Non-pigmented ciliary epithelial cell (primary cell): ENCODE results near the gene IQGAP3.

ENCODE experiments used
- DNase-seq: peaks from one replicate; pipeline ENCODE4 v3.0.0-alpha.2; 2010; ENCODE audit warnings: low read depth

IQGAP3 gene

DNA sequence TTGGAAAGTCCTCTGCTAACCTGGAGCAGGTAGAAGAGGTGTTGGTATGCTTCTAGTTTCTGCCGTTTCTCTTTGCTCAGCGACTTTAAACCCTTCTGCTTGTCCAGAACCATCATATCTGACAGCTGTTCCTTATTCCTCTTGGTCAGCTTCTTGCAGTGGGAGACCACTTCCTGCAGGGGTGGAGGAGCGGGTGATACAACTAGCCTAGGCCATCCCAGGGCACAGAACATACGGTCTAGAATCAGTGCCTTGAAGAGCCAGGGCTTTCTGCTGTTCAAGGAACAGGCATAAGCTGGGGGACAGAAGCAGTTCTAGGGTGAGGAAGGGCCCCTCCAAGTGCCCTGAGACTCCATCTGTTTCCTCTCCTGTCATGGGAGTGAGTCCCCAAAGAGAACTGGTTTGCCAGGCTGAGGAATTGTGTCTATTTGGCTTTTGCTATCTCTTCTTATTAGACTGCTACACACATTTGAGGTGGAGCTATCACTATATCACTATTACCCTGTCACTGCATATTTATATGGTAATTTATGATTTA is 32.5 kb downstream of the IQGAP3 start:
- DNase-seq = no peak

DNA sequence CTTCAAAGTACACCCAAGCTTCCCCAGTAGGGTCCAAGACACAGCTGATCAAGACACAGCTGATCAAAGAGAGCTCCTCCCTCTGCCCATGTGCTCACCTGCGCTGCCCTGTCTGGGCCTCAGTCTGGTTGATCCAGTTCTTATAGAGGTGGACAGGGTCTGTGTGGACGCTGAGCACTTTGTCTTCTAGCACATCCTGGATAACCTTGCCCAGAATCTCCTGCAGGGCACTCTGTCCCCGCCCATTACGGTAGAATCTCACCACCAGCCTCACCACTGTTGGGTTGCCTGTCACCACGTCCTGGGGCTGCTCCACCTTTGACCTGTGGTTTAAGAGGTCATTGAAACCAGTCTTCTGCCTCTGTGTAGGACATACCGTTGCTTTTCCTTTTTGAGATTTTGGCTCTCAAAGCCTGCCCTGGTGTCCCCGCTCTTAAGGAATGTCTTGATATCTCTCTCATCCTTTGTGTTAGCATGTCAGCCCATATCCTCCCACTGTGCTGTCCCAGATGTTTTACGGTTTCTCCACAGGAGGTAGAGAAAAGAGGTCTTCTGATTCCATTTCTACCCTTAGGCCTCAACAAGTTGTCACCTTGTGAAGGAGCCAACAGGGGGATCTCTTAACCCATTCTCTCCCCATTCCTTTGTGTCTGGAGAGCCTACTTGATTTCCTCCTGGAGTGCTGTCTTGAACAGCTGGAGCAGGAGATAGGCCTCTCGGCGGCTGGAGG is 33.5 kb downstream of the IQGAP3 start:
- DNase-seq = no peak

DNA sequence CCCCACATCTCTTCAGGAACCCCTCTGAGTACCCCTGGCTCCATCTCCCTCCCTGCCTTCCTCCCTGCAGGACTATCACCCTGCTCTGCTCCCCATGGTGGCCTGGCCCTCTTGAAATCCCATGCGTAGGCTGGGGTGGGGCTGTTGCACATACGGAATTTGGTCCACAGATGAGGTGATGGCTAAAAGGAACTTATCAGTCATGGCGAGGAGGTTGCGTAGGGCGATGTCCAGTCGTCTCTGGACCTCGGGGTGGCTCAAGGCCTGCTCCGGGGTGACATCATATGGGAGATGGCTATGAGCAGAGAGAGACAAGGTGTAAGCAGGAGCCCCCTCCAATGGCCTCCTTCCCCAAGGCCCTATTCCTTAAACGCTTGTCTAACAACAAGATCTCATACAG is 35.3 kb downstream of the IQGAP3 start:
- no peak for DNase-seq

DNA sequence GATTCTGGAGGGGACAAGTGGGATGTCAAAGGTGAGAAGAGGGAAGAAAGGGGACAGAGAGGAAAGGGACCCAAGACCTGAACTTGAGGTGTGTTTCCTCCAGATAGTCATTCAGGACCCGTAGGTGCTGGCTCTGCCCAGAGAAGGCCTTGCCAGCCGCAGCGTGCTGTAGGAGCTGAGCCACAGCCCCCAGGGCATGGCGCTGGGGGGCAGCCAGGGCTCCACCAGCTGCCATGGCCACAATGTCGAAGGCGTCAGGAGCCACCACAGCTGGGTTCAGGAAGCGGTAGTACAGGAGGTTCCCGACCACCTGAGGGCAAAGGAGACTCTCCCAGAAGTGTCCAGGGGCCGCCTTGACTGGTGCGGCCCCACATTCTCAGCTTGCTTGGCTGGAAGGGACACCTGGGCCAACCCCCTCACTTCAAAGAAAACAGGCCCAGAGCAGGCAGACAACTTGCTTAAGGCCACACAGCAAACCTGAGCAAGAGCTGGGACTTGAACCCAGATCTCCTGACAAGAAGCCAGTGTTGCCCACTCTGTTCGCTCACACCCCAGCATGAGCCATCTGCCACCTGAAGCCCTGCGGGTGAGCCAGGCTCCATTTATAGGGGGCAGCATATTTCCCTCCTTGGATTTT is 37.8 kb downstream of the IQGAP3 start:
- DNase-seq = no peak

DNA sequence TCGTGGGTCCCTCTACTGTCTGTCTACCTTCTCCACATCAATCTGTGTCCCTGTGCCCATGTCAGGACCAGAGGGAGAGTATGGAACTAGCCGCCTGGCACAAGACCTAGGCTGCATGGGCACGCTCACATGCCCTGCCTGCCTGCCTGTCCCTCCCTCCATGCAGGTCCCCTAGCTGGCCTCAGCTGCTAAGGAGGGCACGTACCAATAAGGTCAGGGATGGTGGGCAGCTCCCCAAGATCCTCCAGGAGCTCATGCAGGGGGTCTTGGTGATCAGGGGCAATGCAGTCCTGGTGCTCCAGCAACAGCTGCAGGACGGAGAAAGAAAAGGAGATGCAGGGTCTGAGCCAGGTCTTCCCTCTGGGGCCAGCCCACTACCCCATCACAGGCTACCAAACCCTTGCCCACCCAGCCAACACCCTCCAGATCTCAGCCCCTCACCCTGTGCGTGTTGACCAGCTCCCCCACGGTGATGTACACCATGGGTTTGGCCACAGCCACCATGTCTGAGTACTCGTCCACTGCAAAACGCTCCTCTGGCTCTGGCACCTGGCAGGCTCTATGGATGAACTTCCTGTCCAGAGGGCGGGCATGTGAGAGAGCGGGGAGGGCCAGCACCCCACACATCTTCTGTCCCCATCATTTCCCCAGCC is 38.7 kb downstream of the IQGAP3 start:
- DNase-seq = no peak

DNA sequence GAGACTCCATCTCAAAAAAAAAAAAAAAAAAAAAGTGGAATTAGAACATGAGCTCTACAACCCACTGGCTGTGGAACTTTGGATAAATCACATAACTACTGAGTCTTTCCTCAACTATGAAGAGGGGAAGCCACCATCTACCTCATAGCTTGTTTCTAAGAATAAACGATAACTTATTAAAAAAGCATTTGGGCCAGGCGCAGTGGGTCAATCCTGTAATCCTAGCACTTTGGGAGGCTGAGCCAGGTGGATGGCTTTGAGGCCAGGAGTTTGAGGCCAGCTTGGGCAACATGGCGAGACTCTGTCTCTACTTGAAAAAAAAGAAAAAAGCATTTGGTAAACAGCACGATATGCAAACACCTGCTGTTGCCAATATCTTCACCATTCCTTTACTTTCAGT is 40.0 kb downstream of the IQGAP3 start:
- no peak for DNase-seq

DNA sequence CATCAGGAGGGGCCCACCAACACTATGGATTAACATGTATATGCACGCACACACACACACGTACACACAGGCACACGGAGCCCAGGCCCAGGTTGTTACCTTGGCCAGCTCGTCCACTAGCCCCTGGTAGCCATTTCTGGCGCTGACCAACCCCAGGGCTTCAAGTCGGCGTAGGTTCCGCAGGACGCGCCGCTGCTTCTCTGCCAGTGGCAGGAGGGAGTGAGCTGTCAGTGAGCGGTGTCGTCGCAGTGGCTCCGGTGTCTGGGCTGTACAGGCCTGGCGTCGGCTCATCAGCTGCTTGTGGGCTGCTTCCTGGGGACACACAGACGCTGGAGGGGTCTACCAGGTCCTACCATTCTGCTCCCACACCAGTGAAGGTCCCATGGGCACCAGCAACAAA is 42.4 kb downstream of the IQGAP3 start:
- no peak for DNase-seq

DNA sequence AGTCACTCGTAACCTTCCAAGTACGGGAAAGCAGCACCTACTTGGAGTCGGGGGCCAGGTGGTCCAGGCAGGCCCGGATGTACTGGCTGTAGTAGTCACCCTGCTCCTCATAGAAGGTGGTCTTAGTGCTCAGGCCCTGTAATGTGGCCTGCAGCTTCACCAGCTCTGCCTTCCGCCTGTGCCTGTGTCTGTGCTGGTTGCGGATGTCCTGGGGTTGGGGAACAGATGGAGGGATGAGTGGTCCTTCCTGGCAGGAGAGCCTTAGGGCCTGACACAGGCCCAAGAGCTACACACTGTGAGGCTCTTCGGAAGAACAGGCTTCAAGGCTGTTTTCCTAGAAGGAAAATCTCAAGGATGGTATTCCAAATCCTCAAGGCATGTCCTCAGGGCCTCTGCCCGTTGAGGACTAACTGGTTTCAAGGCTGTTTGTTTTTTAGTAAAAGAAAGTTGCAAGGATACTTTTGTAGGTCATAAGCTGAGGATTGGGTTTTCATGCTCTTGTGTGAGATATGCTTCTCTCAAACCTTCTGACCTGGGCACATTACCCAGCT is 43.4 kb downstream of the IQGAP3 start:
- no peak for DNase-seq

DNA sequence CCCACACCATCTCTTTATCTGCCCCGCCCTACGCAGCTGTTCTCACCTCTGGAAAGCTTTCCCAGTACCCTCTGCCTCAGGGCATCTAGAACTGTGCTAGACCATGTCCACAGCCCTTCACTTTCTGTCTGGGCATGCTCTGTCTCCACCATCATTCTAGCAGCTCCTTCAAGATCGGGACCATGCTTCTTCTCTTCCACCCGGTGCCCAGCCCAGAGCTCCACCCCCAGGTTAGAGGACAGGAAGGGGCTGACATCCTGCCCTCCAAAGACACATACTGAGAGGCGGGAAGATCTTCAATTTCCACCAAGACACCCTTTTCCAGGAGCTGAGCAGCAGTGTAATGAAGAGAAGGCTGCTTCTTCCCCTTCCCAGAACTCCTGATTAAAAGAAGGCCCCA is 44.1 kb downstream of the IQGAP3 start:
- DNase-seq = no peak

DNA sequence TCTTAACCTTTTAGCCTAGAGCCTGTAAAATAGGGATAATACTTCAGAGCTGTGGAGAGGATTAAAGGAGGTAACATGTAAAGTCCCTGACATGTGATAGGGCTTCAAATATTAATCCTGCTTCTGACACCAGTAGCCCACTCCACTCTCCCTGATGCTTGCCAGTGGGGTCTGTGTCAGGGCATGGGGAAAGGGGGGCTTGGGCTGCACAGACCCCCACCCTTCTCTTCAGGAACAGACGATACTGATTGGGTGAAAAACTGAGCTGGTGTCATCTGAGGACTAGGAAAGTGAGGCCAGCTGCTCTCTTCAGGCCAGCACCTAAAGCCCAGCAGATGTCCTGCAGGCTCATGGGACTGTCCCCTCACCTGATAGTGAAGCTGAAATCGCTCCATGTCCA is 44.8 kb downstream of the IQGAP3 start:
- no peak for DNase-seq

DNA sequence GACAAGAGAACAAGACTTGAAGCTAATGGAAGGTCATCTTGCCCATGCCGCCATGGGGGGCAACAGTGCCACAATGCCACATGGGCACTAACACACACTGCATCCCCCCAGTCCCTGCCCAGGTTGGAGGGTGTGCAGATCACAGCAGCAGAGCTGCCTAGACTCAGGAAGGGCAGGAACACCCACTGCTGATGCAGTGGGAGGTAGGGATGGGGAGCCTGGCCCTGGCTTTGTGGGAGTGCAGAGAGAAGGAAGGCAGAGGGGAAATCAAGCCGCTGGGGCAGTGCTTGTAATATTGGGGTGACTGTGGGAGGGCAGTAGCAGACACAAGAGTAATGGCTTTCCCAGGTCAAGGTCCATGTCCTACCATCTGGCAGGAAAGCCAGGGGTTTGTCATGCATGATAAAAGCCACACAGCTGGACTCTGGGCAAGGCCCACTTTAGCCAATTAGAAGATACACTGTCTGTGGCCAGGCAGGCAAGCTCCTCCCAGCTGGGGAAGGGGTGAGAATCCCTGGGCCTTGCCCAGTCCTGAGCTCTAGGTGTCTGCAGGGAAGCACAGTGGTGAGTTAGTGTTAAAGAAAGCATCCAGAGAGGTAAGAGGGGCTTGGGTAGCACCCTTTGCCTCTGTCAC is 46.4 kb downstream of the IQGAP3 start:
- no peak for DNase-seq

DNA sequence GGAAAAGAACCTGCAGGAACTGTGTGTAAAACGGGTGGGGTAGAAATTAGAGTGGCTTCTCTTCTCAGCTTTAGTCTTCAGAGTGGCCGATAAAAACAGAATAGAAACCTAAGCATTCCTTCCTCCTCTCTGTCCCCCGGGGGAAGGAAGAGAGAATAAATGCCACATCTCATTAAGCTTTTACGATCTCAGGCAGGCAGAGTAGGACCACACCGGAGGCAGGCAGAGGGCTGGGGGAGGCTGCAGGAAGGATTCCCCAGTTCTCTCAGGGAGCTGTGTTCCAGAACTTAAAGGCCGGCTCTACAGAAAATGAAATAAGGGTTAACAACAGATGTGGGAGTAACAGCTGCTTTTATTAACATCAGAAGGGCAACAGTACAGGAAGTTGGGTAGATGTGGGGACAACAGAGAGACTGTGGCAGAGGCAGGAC is 47.3 kb downstream of the IQGAP3 start:
- DNase-seq = no peak

DNA sequence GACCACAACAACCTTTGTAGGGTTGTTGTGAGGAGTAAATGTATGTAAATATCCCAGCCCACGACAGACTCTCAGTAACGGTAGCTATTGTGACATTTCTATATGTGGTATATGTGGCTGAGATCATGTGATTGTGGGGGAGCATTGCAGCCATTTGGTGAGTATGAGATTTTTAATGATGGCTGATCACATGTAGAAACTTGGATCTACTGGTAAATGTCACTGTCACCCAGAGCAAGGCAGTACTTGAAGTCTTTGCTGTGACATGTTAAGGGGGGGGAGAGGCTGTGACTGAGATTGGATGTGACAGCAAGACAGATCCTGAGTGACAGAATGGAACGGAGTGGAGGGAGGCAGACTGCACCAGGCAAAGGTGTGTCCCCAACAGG is 47.9 kb downstream of the IQGAP3 start:
- DNase-seq = no peak

DNA sequence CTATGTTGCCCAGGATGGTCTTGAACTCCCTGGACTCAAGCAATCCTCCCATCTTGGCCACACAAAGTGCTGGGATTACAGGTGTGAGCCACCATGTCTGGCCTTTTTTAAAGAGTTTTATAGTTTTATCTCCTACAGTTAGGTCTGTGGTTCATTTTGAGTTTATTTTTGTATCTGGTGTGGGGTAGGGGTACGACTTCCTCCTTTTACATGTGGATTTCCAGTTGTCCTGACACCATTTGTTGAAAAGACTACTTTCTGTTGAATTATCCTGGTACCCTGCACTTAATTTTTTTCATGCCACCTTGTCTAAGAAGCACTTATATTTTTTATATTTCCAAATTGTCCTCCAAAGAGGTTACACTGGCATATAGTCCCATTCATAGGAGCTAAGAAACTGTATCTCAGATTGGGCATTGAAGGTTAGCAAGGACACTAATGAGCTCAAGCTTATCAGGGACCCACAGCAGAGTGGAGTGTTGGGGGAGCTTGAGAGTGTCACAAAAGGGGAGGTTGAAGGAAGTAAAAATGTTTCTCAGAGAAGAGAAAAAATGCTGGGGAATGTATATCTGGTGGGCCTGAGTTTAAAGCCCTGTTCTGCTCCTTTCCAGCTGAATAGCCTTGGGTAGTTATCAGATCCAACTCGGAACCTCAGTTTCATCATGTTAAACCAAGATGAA is 48.4 kb downstream of the IQGAP3 start:
- no peak for DNase-seq

DNA sequence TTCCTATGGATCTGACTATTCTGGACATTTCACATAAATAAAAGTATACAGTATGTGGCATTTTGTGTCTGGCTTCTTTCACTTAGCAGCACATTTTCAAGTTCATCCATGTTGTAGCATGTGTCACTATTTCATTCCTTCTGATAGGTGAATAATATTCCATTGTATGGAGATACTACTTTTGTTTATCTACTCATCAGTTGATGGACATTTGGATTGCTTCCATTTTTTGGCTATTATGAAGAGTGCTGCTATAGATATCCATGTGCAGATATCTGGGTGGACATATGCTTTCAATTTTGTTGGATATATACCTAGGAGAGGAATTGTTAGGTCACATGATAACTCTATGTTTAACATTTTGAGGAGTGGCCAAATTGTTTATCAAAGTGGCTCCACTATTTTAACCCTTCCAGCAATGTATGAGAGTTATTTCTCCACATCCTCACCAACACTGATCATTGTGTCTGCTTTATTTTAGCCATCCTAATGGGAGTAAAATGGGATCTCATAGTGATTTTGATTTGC is 49.9 kb downstream of the IQGAP3 start:
- no peak for DNase-seq

DNA sequence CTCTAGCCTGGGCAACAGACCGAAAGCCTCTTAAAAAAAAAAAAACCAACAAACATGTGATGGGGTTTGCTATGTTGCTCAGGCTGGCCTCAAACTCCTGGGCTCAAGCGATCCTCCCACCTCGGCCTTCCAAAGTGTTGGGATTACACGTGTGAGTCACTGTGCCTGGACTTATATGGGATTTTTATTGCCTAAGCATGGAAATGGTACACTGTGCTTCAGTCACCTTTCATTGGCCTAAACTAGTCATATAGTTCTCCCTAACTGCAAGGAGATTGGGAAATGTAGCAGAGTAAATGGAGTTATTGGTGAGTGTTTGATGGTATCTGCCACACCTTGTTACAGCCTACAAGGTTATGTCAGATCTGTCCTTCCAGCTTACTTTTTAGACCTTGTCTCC is 54.6 kb downstream of the IQGAP3 start:
- DNase-seq = no peak

DNA sequence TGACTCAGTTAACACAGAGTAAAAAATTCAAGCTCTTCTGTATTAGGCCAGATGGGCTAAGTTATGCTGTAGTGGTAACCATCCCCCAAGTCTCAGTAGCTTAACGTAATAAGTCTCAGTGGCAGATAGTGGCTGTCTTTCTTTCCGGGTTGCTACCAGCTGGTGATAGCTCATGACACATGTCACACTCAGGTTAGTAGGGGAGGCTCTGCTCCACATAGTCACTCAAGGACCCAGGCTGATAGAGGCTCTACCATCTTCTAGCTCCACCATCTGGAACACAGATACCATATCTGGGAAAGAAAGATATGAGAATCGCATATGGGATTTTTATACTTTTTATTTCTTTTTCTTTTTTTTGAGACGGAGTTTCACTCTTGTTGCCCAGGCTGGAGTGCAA is 55.5 kb downstream of the IQGAP3 start:
- no peak for DNase-seq

DNA sequence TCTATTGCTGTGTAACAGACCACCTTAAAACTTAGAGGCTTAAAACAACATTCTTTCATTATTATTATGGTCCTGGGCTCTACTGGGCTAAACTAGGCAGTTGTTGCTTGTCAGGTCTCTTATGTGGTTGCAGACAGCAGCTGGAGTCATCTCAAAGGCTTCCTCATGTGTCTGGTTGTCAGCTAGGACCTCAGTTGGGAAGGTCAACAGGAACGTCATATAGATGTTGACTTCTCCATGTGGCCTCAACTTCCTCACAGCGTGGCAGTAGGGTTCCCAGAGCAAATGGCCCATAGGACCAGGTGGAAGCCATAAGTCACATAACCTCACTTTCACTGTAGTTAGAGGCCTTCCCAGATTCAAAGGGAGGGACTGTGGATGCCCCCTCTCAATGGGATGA is 56.4 kb downstream of the IQGAP3 start:
- no peak for DNase-seq

DNA sequence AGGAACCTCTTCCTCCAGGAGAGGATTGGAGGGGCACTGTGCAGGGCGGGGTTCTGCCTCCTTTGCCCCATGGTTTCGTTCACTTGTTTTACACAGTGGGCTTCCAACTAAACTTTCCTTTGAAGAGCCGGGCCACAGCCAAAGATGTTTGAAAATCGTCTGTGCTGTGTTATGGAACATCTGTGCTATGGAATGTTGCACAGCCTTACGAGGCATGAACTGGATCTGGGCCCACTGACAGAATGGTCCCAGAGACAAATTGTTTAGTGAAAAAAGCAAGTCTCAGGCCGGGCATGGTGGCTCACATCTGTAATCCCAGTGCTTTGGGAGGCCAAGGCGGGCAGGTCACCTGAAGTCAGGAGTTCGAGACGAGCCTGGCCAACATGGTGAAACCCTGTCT is 59.2 kb downstream of the IQGAP3 start:
- DNase-seq = no peak

DNA sequence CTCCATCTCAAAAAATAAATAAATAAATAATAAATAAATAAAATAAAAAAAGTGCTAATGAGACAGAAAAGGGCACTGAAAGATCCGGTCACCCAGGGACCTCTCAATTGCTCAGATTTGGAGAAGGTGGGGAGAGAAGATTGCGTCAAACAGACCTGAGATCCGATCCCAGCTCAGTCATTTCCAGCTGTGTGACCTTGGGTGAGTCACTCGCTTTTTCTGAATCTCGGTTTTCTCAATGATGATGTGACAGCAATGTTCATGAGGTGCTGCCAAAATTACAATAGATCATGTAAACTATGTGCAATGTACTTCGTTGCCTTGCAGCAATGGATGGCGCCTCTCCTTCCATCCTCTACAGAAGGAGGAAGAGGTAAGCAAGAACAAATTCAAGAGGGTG is 60.7 kb downstream of the IQGAP3 start:
- DNase-seq = peak; percentile 40

DNA sequence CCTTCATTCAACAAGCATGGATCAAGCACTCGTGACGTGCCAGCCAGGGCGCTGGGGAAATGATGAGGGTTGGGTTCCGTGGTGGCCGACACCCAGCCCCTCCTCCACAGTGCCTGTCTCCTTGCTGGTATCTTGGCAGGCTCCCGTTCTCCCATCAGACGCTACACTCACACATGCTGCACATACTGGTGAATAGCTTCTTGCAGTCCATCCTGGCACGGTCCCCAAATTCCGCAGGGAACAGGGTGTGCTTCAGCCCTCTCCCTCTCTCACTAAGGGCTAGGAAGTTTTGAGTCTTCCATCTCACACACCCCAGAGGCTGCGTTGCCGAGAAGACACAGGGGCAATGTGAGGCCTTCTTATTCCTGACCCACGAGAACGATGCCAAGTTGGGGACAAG is 61.7 kb downstream of the IQGAP3 start:
- no peak for DNase-seq
